SK-N-SH (cell line): ENCODE data around the gene CALHM1. TPM values are rescaled to one million over a fixed set of nuclear protein-coding genes. Genes with fewer than 3 reads are reported as not detected.

Experiments
- CTCF ChIA-PET: fragments of 300-600, 350-600 bp; formaldehyde crosslinking; extraction: SDS; loops from one replicate; lab custom pipeline; 2021; lab: Yijun Ruan, JAX
- POLR2A ChIA-PET: fragments of 350-600 bp; sonication (Branson Sonifier 250); formaldehyde crosslinking; extraction: SDS; loops from one replicate; lab custom pipeline; 2020; ENCODE audit warnings: antibody characterized with exemption, inconsistent platforms; lab: Yijun Ruan, JAX
- DNase-seq: peaks from one replicate; pipeline ENCODE4 v3.0.0; 2012
- H2AFZ ChIP-seq: fragments of 200-600 bp; sonication (generic); 2 replicates; pipeline ENCODE4 v1.8.1; 2016; ENCODE audit warnings: antibody characterized with exemption, mild to moderate bottlenecking, low read depth
- H3F3A ChIP-seq: fragments of 200-600 bp; sonication (generic); replicated peaks from 2 replicates; pipeline ENCODE3; 2016; ENCODE audit warnings: antibody characterized with exemption, mild to moderate bottlenecking; ENCODE audit not compliant: insufficient read depth
- H3K27ac ChIP-seq, 2 experiments: fragments of 200-500 bp in 1 of 2; fragments of 200-600 bp in 1 of 2; sonication (Bioruptor generic) in 1 of 2; sonication (generic), shearing (Covaris generic) in 1 of 2; 2 replicates each; pipeline versions ENCODE4 v1.5.1 to v1.6.1; 2014 to 2016; ENCODE audit warnings: low read depth in 2 of 2, inconsistent platforms in 1 of 2, low read length in 1 of 2, mild to moderate bottlenecking in 1 of 2, mixed read lengths in 1 of 2
- H3K27me3 ChIP-seq: fragments of 200-600 bp; sonication (generic), shearing (Covaris generic); 2 replicates; pipeline ENCODE4 v1.6.1; 2016; ENCODE audit warnings: mixed run types; ENCODE audit not compliant: insufficient read depth
- H3K36me3 ChIP-seq, 2 experiments: fragments of 200-500 bp in 1 of 2; fragments of 200-600 bp in 1 of 2; sonication (Bioruptor generic) in 1 of 2; sonication (generic) in 1 of 2; replicated peaks in 1 of 2; 2 replicates each; pipeline versions ENCODE3 to v1.5.1; 2014 to 2016; ENCODE audit warnings: low read length in 1 of 2, mild to moderate bottlenecking in 1 of 2; ENCODE audit not compliant: insufficient read depth in 2 of 2, control insufficient read depth in 1 of 2
- H3K4me1 ChIP-seq, 2 experiments: fragments of 200-500 bp in 1 of 2; fragments of 200-600 bp in 1 of 2; sonication (Bioruptor generic) in 1 of 2; sonication (generic), shearing (Covaris generic) in 1 of 2; 2 replicates each; pipeline versions ENCODE4 v1.5.1 to v1.6.1; 2014 to 2016; ENCODE audit warnings: low read depth in 1 of 2, low read length in 1 of 2, mixed run types in 1 of 2; ENCODE audit not compliant: insufficient read depth in 2 of 2, control insufficient read depth in 1 of 2
- H3K4me2 ChIP-seq: fragments of 200-600 bp; sonication (generic), shearing (Covaris generic); 2 replicates; pipeline ENCODE4 v1.6.1; 2017; ENCODE audit warnings: mixed run types
- H3K4me3 ChIP-seq, 2 experiments: fragments of 200-500 bp in 1 of 2; fragments of 200-600 bp in 1 of 2; sonication (Bioruptor generic) in 1 of 2; sonication (generic), shearing (Covaris generic) in 1 of 2; 2 replicates each; pipeline versions ENCODE4 v1.5.1 to v1.8.1; 2014 to 2016; ENCODE audit warnings: low read depth in 2 of 2, inconsistent platforms in 1 of 2, low read length in 1 of 2, mild to moderate bottlenecking in 1 of 2, mixed read lengths in 1 of 2, moderate library complexity in 1 of 2
- H3K79me2 ChIP-seq: fragments of 200-600 bp; sonication (generic); 2 replicates; pipeline ENCODE4 v1.8.1; 2017; ENCODE audit warnings: mild to moderate bottlenecking; ENCODE audit not compliant: insufficient read depth
- H3K9ac ChIP-seq: fragments of 200-600 bp; sonication (generic); 2 replicates; pipeline ENCODE4 v1.6.1; 2017; ENCODE audit warnings: mixed run types
- H3K9me2 ChIP-seq: fragments of 200-600 bp; sonication (generic); 2 replicates; pipeline ENCODE4 v1.6.1; 2017; ENCODE audit warnings: mixed run types
- H3K9me3 ChIP-seq: fragments of 200-600 bp; sonication (generic); 2 replicates; pipeline ENCODE4 v1.6.1; 2017; ENCODE audit warnings: mixed run types, mild to moderate bottlenecking, moderate library complexity
- H4K20me1 ChIP-seq: fragments of 200-600 bp; sonication (generic); 2 replicates; pipeline ENCODE4 v1.6.1; 2017; ENCODE audit warnings: mild to moderate bottlenecking, mixed run types; ENCODE audit not compliant: insufficient read depth
- CHD2 ChIP-seq: fragments of 150-350 bp; IDR thresholded peaks from 2 replicates; pipeline ENCODE4 v1.6.1; 2018; ENCODE audit warnings: low read length; ENCODE audit not compliant: partially characterized antibody
- EP300 ChIP-seq, 2 experiments: IDR thresholded peaks; 2 replicates each; pipeline versions ENCODE4 v1.4.0 to v1.6.1; 2012; ENCODE audit warnings: borderline replicate concordance in 1 of 2, low read depth in 1 of 2, low read length in 1 of 2
- EZH2phosphoT487 ChIP-seq: fragments of 200-600 bp; sonication (generic); IDR thresholded peaks from 2 replicates; pipeline ENCODE4 v1.6.1; 2017; ENCODE audit warnings: low read depth, mixed run types, mild to moderate bottlenecking, antibody characterized with exemption, moderate library complexity, borderline replicate concordance
- FOXM1 ChIP-seq: IDR thresholded peaks from 2 replicates; pipeline ENCODE4 v1.4.0; 2012; ENCODE audit warnings: low read depth, mild to moderate bottlenecking
- GABPA ChIP-seq: IDR thresholded peaks from 2 replicates; pipeline ENCODE4 v1.4.0; 2012; ENCODE audit warnings: low read depth, mild to moderate bottlenecking
- MEF2A ChIP-seq: IDR thresholded peaks from 2 replicates; pipeline ENCODE4 v1.4.0; 2012; ENCODE audit warnings: low read depth, borderline replicate concordance
- MXI1 ChIP-seq: IDR thresholded peaks from 2 replicates; pipeline ENCODE4 v1.6.1; 2012; ENCODE audit warnings: mild to moderate bottlenecking, low read depth, low read length, improper control_type of control experiment
- RAD21 ChIP-seq: IDR thresholded peaks from 2 replicates; pipeline ENCODE4 v1.6.1; 2012; ENCODE audit warnings: mild to moderate bottlenecking, low read length
- RCOR1 ChIP-seq: fragments of 150-350 bp; IDR thresholded peaks from 2 replicates; pipeline ENCODE4 v1.6.1; 2017; ENCODE audit warnings: antibody characterized with exemption, low read length
- RFX5 ChIP-seq: IDR thresholded peaks from 2 replicates; pipeline ENCODE4 v1.6.1; 2012; ENCODE audit warnings: mild to moderate bottlenecking, improper control_type of control experiment, low read length
- TAF1 ChIP-seq: IDR thresholded peaks from 2 replicates; pipeline ENCODE4 v1.6.1; 2012; ENCODE audit warnings: low read depth, mild to moderate bottlenecking, low read length, moderate library complexity, borderline replicate concordance
- TEAD4 ChIP-seq: IDR thresholded peaks from 2 replicates; pipeline ENCODE4 v1.4.0; 2012; ENCODE audit warnings: mild to moderate bottlenecking, borderline replicate concordance; ENCODE audit not compliant: insufficient read depth
- YY1 ChIP-seq: IDR thresholded peaks from 2 replicates; pipeline ENCODE4 v1.4.0; 2012; ENCODE audit warnings: low read depth, mild to moderate bottlenecking
- WGBS: methylation state at CpG from one replicate; pipeline ENCODE4 v1.1.6; 2017; ENCODE audit warnings: low lambda C conversion rate; 5-methylcytosine and 5-hydroxymethylcytosine counted together
- polyA plus RNA-seq, 3 experiments: library from polyadenylated mRNA; depleted of rRNA; stranded (reverse); fragments of >200 nt; gene quantifications; 2 replicates each; pipeline ENCODE4 v1.2.3, GENCODE V29; 2012
- TF ChIP-seq, protein P1 (sequence below): IDR thresholded peaks from 2 replicates; pipeline ENCODE4 v1.4.0; 2012; ENCODE audit warnings: low read depth, borderline replicate concordance
- TF ChIP-seq, protein P2 (sequence below): fragments of 150-350 bp; IDR thresholded peaks from 2 replicates; pipeline ENCODE4 v1.6.1; 2017; ENCODE audit warnings: antibody characterized with exemption, low read length, low read depth, borderline replicate concordance
- TF ChIP-seq, protein P3 (sequence below): IDR thresholded peaks from 2 replicates; pipeline ENCODE4 v1.6.1; 2012; ENCODE audit warnings: mild to moderate bottlenecking, low read depth, low read length, moderate library complexity
- TF ChIP-seq, protein P4 (sequence below): IDR thresholded peaks from 2 replicates; pipeline ENCODE4; 2012
- TF ChIP-seq, protein P5 (sequence below): fragments of 200-600 bp; sonication (generic); IDR thresholded peaks from 2 replicates; pipeline ENCODE4 v1.6.1; 2017; ENCODE audit warnings: antibody characterized with exemption, mild to moderate bottlenecking, moderate library complexity

Gene CALHM1
- polyA plus RNA-seq, 1 of the 3 experiments (the other 2 are of a cell fraction), result not detected

DNA sequence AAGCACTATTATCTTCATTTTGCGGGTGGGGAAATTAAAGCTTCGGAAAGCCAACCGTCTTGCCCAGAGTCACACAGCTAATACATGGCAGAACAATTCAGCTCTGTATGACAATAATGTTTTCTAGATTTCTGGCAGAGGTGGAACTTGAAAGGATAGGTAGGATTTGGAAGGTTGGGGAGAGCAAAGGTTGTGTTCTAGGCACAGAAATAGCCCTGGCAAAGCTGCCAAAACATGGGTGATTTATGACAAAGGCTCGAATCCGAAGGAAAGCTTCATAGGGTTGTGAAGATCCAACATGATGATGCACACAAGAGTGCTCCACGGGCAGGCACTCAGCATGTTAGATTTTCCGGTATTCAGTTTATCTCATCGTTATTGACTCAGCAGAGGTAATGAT lies 43.1 kb downstream of the CALHM1 start:
- CTCF ChIA-PET, result interaction anchor here (0.9 to 7.1 kb wide), 17 partner anchors 13 to 271 kb away, joined by 3 to 83 read pairs (median 5); no protein-coding TSS in a partner anchor
- no peak for TF ChIP-seq TAF1
- no peak overlapping the region for H3K4me2 ChIP-seq
- POLR2A ChIA-PET, result no interaction called here
- DNase-seq, result no peak
- H3K27me3 ChIP-seq, result no peaks in the 10 kb centered on the region
- H3K9me2 ChIP-seq, result no peaks in the 10 kb centered on the region
- 0 out of 2 replicates have a peak, but pooled peaks cover 4% of the 10 kb centered on the region for H4K20me1 ChIP-seq
- no peak overlapping the region for H3K4me3 ChIP-seq
- no peak overlapping the region for H3K27ac ChIP-seq
- H3K9ac ChIP-seq, result no peak overlapping the region
- peaks cover 76 to 80% of the 10 kb centered on the region in 2 experiments for H3K36me3 ChIP-seq
- H3K4me1 ChIP-seq, result no peaks in the 10 kb centered on the region
- no peaks in the 10 kb centered on the region; the same call in 1 of the 2 replicates for H3K79me2 ChIP-seq
- peaks cover 3% of the 10 kb centered on the region for H3F3A ChIP-seq
- 88% methylated on average over 8 of the region's 8 CpGs for WGBS
- H2AFZ ChIP-seq, result no peak overlapping the region
- no peaks in the 10 kb centered on the region for H3K9me3 ChIP-seq

DNA sequence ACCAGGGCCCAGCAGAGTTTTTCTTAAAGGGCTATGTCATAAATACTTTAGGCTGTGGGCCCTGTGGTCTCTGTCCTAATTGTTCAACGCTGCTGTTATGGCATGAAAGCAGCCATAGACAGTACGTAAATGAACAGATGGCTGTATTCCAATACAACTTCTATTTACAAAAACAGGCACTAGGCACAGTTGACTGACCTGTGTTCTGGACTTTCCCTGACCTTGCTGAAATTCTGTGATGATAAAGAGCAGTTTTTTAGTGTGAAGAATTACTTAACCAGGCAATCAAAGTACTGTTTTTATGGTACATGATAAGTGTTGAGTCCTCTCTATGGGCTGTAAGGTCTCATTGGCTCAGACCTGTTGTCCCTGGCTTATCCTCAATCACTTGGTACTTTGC lies 45.1 kb downstream of the CALHM1 start:
- Histone ChIP-seq H3K4me1 (no peaks in the 10 kb centered on the region), H3K36me3 (peaks cover 77 to 81% of the 10 kb centered on the region in 2 experiments), H3K9me2 (no peaks in the 10 kb centered on the region), H3K9me3 (no peaks in the 10 kb centered on the region), H3F3A (peaks cover 3% of the 10 kb centered on the region), H3K27me3 (no peaks in the 10 kb centered on the region), H4K20me1 (0 out of 2 replicates have a peak, but pooled peaks cover 4% of the 10 kb centered on the region), H3K4me3 (no peak overlapping the region), H2AFZ (no peak overlapping the region), H3K27ac (no peak overlapping the region), H3K79me2 (no peaks in the 10 kb centered on the region), H3K4me2 (no peak overlapping the region), H3K9ac (no peak overlapping the region)
- CTCF ChIA-PET, result interaction anchor here (0.6 to 7.1 kb wide), 4 partner anchors 8 to 151 kb away, joined by 3 to 83 read pairs (median 10); no protein-coding TSS in a partner anchor
- POLR2A ChIA-PET, result no interaction called here
- no peak for DNase-seq
- WGBS, result 92% methylated on average over 2 of the region's 2 CpGs
- TF ChIP-seq FOXM1 (no peak), CHD2 (no peak), RAD21 (no peak), MEF2A (no peak), TEAD4 (no peak), GABPA (no peak), EP300 (IDR thresholded peaks at IDR 0.05; ENCODE audit: borderline replicate concordance in 1 of 2, low read depth in 1 of 2, low read length in 1 of 2) (no peak), RCOR1 (no peak), YY1 (no peak), MXI1 (no peak), RFX5 (no peak), EZH2phosphoT487 (no peak)
- TF ChIP-seq, protein P1, sequence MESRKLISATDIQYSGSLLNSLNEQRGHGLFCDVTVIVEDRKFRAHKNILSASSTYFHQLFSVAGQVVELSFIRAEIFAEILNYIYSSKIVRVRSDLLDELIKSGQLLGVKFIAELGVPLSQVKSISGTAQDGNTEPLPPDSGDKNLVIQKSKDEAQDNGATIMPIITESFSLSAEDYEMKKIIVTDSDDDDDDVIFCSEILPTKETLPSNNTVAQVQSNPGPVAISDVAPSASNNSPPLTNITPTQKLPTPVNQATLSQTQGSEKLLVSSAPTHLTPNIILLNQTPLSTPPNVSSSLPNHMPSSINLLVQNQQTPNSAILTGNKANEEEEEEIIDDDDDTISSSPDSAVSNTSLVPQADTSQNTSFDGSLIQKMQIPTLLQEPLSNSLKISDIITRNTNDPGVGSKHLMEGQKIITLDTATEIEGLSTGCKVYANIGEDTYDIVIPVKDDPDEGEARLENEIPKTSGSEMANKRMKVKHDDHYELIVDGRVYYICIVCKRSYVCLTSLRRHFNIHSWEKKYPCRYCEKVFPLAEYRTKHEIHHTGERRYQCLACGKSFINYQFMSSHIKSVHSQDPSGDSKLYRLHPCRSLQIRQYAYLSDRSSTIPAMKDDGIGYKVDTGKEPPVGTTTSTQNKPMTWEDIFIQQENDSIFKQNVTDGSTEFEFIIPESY, result no peak
- TF ChIP-seq, protein P2, sequence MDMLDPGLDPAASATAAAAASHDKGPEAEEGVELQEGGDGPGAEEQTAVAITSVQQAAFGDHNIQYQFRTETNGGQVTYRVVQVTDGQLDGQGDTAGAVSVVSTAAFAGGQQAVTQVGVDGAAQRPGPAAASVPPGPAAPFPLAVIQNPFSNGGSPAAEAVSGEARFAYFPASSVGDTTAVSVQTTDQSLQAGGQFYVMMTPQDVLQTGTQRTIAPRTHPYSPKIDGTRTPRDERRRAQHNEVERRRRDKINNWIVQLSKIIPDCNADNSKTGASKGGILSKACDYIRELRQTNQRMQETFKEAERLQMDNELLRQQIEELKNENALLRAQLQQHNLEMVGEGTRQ, result no peak
- TF ChIP-seq, protein P3, sequence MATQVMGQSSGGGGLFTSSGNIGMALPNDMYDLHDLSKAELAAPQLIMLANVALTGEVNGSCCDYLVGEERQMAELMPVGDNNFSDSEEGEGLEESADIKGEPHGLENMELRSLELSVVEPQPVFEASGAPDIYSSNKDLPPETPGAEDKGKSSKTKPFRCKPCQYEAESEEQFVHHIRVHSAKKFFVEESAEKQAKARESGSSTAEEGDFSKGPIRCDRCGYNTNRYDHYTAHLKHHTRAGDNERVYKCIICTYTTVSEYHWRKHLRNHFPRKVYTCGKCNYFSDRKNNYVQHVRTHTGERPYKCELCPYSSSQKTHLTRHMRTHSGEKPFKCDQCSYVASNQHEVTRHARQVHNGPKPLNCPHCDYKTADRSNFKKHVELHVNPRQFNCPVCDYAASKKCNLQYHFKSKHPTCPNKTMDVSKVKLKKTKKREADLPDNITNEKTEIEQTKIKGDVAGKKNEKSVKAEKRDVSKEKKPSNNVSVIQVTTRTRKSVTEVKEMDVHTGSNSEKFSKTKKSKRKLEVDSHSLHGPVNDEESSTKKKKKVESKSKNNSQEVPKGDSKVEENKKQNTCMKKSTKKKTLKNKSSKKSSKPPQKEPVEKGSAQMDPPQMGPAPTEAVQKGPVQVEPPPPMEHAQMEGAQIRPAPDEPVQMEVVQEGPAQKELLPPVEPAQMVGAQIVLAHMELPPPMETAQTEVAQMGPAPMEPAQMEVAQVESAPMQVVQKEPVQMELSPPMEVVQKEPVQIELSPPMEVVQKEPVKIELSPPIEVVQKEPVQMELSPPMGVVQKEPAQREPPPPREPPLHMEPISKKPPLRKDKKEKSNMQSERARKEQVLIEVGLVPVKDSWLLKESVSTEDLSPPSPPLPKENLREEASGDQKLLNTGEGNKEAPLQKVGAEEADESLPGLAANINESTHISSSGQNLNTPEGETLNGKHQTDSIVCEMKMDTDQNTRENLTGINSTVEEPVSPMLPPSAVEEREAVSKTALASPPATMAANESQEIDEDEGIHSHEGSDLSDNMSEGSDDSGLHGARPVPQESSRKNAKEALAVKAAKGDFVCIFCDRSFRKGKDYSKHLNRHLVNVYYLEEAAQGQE, result no peak
- TF ChIP-seq, protein P4, sequence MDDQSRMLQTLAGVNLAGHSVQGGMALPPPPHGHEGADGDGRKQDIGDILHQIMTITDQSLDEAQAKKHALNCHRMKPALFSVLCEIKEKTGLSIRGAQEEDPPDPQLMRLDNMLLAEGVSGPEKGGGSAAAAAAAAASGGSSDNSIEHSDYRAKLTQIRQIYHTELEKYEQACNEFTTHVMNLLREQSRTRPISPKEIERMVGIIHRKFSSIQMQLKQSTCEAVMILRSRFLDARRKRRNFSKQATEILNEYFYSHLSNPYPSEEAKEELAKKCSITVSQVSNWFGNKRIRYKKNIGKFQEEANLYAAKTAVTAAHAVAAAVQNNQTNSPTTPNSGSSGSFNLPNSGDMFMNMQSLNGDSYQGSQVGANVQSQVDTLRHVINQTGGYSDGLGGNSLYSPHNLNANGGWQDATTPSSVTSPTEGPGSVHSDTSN, result no peak
- TF ChIP-seq, protein P5, sequence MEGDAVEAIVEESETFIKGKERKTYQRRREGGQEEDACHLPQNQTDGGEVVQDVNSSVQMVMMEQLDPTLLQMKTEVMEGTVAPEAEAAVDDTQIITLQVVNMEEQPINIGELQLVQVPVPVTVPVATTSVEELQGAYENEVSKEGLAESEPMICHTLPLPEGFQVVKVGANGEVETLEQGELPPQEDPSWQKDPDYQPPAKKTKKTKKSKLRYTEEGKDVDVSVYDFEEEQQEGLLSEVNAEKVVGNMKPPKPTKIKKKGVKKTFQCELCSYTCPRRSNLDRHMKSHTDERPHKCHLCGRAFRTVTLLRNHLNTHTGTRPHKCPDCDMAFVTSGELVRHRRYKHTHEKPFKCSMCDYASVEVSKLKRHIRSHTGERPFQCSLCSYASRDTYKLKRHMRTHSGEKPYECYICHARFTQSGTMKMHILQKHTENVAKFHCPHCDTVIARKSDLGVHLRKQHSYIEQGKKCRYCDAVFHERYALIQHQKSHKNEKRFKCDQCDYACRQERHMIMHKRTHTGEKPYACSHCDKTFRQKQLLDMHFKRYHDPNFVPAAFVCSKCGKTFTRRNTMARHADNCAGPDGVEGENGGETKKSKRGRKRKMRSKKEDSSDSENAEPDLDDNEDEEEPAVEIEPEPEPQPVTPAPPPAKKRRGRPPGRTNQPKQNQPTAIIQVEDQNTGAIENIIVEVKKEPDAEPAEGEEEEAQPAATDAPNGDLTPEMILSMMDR, result no peak
